IPS-20b (cell line): ENCODE measurements around the gene CDH4.
"Not testable (repeated sequence)": the region's sequence is repeated elsewhere in the genome, so short reads cannot be mapped to it uniquely, and the experiment has no call there.

ENCODE experiments used
- H3K27ac ChIP-seq: one replicate; pipeline ENCODE4 v1.5.1; 2013; ENCODE audit warnings: low read length
- H3K27me3 ChIP-seq: 2 replicates; pipeline ENCODE4 v1.6.1; 2013; ENCODE audit warnings: mild to moderate bottlenecking, low read length, inconsistent platforms; ENCODE audit not compliant: insufficient read depth
- H3K36me3 ChIP-seq: 2 replicates; pipeline ENCODE4 v1.6.1; 2013; ENCODE audit warnings: low read depth, mild to moderate bottlenecking, inconsistent platforms, low read length, moderate library complexity; ENCODE audit not compliant: insufficient read depth
- H3K4me1 ChIP-seq: 2 replicates; pipeline ENCODE4 v1.6.1; 2013; ENCODE audit warnings: mild to moderate bottlenecking, control low read depth, inconsistent platforms, low read length, moderate library complexity; ENCODE audit not compliant: insufficient read depth
- H3K4me3 ChIP-seq: 2 replicates; pipeline ENCODE4 v1.5.1; 2013; ENCODE audit warnings: mild to moderate bottlenecking, low read length, inconsistent platforms
- H3K9ac ChIP-seq: 2 replicates; pipeline ENCODE4 v1.6.1; 2013; ENCODE audit warnings: low read depth, mild to moderate bottlenecking, inconsistent platforms, low read length, moderate library complexity
- H3K9me3 ChIP-seq: 2 replicates; pipeline ENCODE4 v1.6.1; 2013; ENCODE audit warnings: mild to moderate bottlenecking, low read depth, low read length, inconsistent platforms; ENCODE audit not compliant: insufficient read depth

Gene CDH4

GRCh38 chr20:61451009-61451408, 198.9 kb downstream of the CDH4 start:
- Histone ChIP-seq H3K36me3 (no peaks in the 10 kb centered on the region), H3K4me3 (no peak overlapping the region)

GRCh38 chr20:61451953-61452352, 199.9 kb downstream of the CDH4 start:
- no peak overlapping the region for H3K9ac ChIP-seq
- H3K9me3 ChIP-seq, result no peaks in the 10 kb centered on the region
- H3K27ac ChIP-seq, result no peak overlapping the region
- no peak overlapping the region for H3K4me3 ChIP-seq
- H3K36me3 ChIP-seq, result no peaks in the 10 kb centered on the region
- peaks cover 27% of the 10 kb centered on the region for H3K4me1 ChIP-seq
- H3K27me3 ChIP-seq, result no peaks in the 10 kb centered on the region

More at GRCh38 chr20:61451009-61451408, 198.9 kb downstream of the CDH4 start:
- H3K4me1 ChIP-seq, result peaks cover 27% of the 10 kb centered on the region
- H3K9me3 ChIP-seq, result no peaks in the 10 kb centered on the region
- no peak overlapping the region for H3K27ac ChIP-seq
- H3K9ac ChIP-seq, result no peak overlapping the region
- no peaks in the 10 kb centered on the region for H3K27me3 ChIP-seq

GRCh38 chr20:61453219-61453618, 201.2 kb downstream of the CDH4 start:
- H3K9me3 ChIP-seq, result no peaks in the 10 kb centered on the region
- no peak overlapping the region for H3K27ac ChIP-seq
- peaks cover 17% of the 10 kb centered on the region for H3K4me1 ChIP-seq
- H3K27me3 ChIP-seq, result no peaks in the 10 kb centered on the region
- H3K9ac ChIP-seq, result no peak overlapping the region
- H3K4me3 ChIP-seq, result no peak overlapping the region
- H3K36me3 ChIP-seq, result no peaks in the 10 kb centered on the region

GRCh38 chr20:61453623-61454022, 201.6 kb downstream of the CDH4 start:
- H3K4me1 ChIP-seq, result peaks cover 13% of the 10 kb centered on the region; the same call in 1 of the 2 replicates
- H3K4me3 ChIP-seq, H3K9me3 ChIP-seq, H3K9ac ChIP-seq, H3K27ac ChIP-seq, H3K27me3 ChIP-seq, H3K36me3 ChIP-seq: not testable (repeated sequence)

- H3K4me3 ChIP-seq, result no peak overlapping the region
- no peak overlapping the region for H3K9ac ChIP-seq
- H3K27ac ChIP-seq, result no peak overlapping the region
- H3K4me1 ChIP-seq, result peaks cover 9% of the 10 kb centered on the region; the same call in 1 of the 2 replicates
- H3K9me3 ChIP-seq, result no peaks in the 10 kb centered on the region
- H3K27me3 ChIP-seq, result no peaks in the 10 kb centered on the region
- H3K36me3 ChIP-seq, result no peaks in the 10 kb centered on the region
Observed at GRCh38 chr20:61454053-61454452, 202.0 kb downstream of the CDH4 start.

GRCh38 chr20:61455508-61456215, 203.6 kb downstream of the CDH4 start:
- Histone ChIP-seq H3K9ac (no peak overlapping the region), H3K4me1 (no peaks in the 10 kb centered on the region; the same call in 1 of the 2 replicates), H3K27me3 (no peaks in the 10 kb centered on the region)

GRCh38 chr20:61457725-61458124, 205.7 kb downstream of the CDH4 start:
- H3K27ac ChIP-seq, result no peak overlapping the region
- H3K4me3 ChIP-seq, result no peak overlapping the region
- no peaks in the 10 kb centered on the region for H3K36me3 ChIP-seq
- no peak overlapping the region for H3K9ac ChIP-seq
- no peaks in the 10 kb centered on the region for H3K27me3 ChIP-seq
- H3K4me1 ChIP-seq, result no peaks in the 10 kb centered on the region; the same call in 1 of the 2 replicates
- H3K9me3 ChIP-seq, result peaks cover 2% of the 10 kb centered on the region; the same call in 1 of the 2 replicates

More at GRCh38 chr20:61455508-61456215, 203.6 kb downstream of the CDH4 start:
- Histone ChIP-seq H3K4me3 (no peak overlapping the region), H3K36me3 (no peaks in the 10 kb centered on the region), H3K9me3 (no peaks in the 10 kb centered on the region), H3K27ac (no peak overlapping the region)

GRCh38 chr20:61458146-61458746, 206.2 kb downstream of the CDH4 start:
- H3K9ac ChIP-seq, result no peak overlapping the region
- no peak overlapping the region for H3K27ac ChIP-seq
- no peaks in the 10 kb centered on the region for H3K27me3 ChIP-seq
- no peaks in the 10 kb centered on the region for H3K36me3 ChIP-seq
- H3K9me3 ChIP-seq, result peaks cover 5% of the 10 kb centered on the region; the same call in 1 of the 2 replicates
- no peak overlapping the region for H3K4me3 ChIP-seq
- no peaks in the 10 kb centered on the region; the same call in 1 of the 2 replicates for H3K4me1 ChIP-seq

- Histone ChIP-seq H3K4me3 (no peak overlapping the region), H3K9me3 (peaks cover 5% of the 10 kb centered on the region; the same call in 1 of the 2 replicates), H3K4me1 (no peaks in the 10 kb centered on the region; the same call in 1 of the 2 replicates), H3K27ac (no peak overlapping the region), H3K36me3 (no peaks in the 10 kb centered on the region), H3K9ac (no peak overlapping the region), H3K27me3 (no peaks in the 10 kb centered on the region)
Observed at GRCh38 chr20:61459266-61459665, 207.2 kb downstream of the CDH4 start.

GRCh38 chr20:61459705-61460104, 207.6 kb downstream of the CDH4 start:
- Histone ChIP-seq H3K9ac (no peak overlapping the region), H3K27me3 (no peaks in the 10 kb centered on the region), H3K4me3 (no peak overlapping the region), H3K9me3 (peaks cover 5% of the 10 kb centered on the region; the same call in 1 of the 2 replicates), H3K4me1 (no peaks in the 10 kb centered on the region; the same call in 1 of the 2 replicates), H3K36me3 (no peaks in the 10 kb centered on the region), H3K27ac (no peak overlapping the region)

- no peak overlapping the region for H3K27ac ChIP-seq
- no peaks in the 10 kb centered on the region; the same call in 1 of the 2 replicates for H3K4me1 ChIP-seq
- no peaks in the 10 kb centered on the region for H3K27me3 ChIP-seq
- H3K4me3 ChIP-seq, result no peak overlapping the region
- H3K9me3 ChIP-seq, result peaks cover 5% of the 10 kb centered on the region; the same call in 1 of the 2 replicates
- H3K9ac ChIP-seq, result no peak overlapping the region
- no peaks in the 10 kb centered on the region for H3K36me3 ChIP-seq
Observed at GRCh38 chr20:61460261-61461052, 208.4 kb downstream of the CDH4 start.
